ENCODE results near the gene SLC45A1.
"Not testable (repeated sequence)": the region's sequence is repeated elsewhere in the genome, so short reads cannot be mapped to it uniquely, and the experiment has no call there.

SLC45A1 gene

GRCh38 chr1:8364528-8365442 is 46.9 kb downstream of the SLC45A1 start:
- in situ Hi-C loops (cut with HindIII; ENCODE audit: low sequenced_read_pairs) = loop anchor here (5.0 kb wide), 2 partner anchors 43 to 72 kb away; no protein-coding TSS in a partner anchor

- in situ Hi-C loops (cut with HindIII; ENCODE audit: low sequenced_read_pairs) = no loop called here
Measured at GRCh38 chr1:8365661-8366362, 47.9 kb downstream of the SLC45A1 start.

- in situ Hi-C loops (cut with HindIII; ENCODE audit: low sequenced_read_pairs) = no loop called here
Measured at GRCh38 chr1:8367571-8368194, 49.8 kb downstream of the SLC45A1 start.

GRCh38 chr1:8368956-8369639 is 51.2 kb downstream of the SLC45A1 start:
- in situ Hi-C loops (cut with HindIII; ENCODE audit: low sequenced_read_pairs) = no loop called here

GRCh38 chr1:8370046-8370881 is 52.4 kb downstream of the SLC45A1 start:
- in situ Hi-C loops (cut with HindIII; ENCODE audit: low sequenced_read_pairs) = no loop called here

- in situ Hi-C loops (cut with HindIII; ENCODE audit: low sequenced_read_pairs) = no loop called here
Measured at GRCh38 chr1:8370905-8371315, 53.0 kb downstream of the SLC45A1 start.

GRCh38 chr1:8371372-8371991 is 53.6 kb downstream of the SLC45A1 start:
- in situ Hi-C loops (cut with HindIII; ENCODE audit: low sequenced_read_pairs) = no loop called here

- in situ Hi-C loops (cut with HindIII; ENCODE audit: low sequenced_read_pairs) = no loop called here
Measured at GRCh38 chr1:8373125-8373524, 55.2 kb downstream of the SLC45A1 start.

- in situ Hi-C loops (cut with HindIII; ENCODE audit: low sequenced_read_pairs) = no loop called here
Measured at GRCh38 chr1:8373581-8374241, 55.8 kb downstream of the SLC45A1 start.

- in situ Hi-C loops (cut with HindIII; ENCODE audit: low sequenced_read_pairs) = no loop called here
Measured at GRCh38 chr1:8374356-8374755, 56.4 kb downstream of the SLC45A1 start.

- in situ Hi-C loops (cut with HindIII; ENCODE audit: low sequenced_read_pairs) = no loop called here
Measured at GRCh38 chr1:8374812-8375211, 56.9 kb downstream of the SLC45A1 start.

- in situ Hi-C loops (cut with HindIII; ENCODE audit: low sequenced_read_pairs) = no loop called here
Measured at GRCh38 chr1:8376358-8376840, 58.5 kb downstream of the SLC45A1 start.

- in situ Hi-C loops (cut with HindIII; ENCODE audit: low sequenced_read_pairs) = no loop called here
Measured at GRCh38 chr1:8377271-8377981, 59.5 kb downstream of the SLC45A1 start.

- in situ Hi-C loops (cut with HindIII; ENCODE audit: low sequenced_read_pairs) = no loop called here
Measured at GRCh38 chr1:8378178-8378577, 60.3 kb downstream of the SLC45A1 start.

- in situ Hi-C loops (cut with HindIII; ENCODE audit: low sequenced_read_pairs) = no loop called here
Measured at GRCh38 chr1:8378981-8379470, 61.1 kb downstream of the SLC45A1 start.

- in situ Hi-C loops (cut with HindIII; ENCODE audit: low sequenced_read_pairs) = no loop called here
Measured at GRCh38 chr1:8379513-8380186, 61.7 kb downstream of the SLC45A1 start.

GRCh38 chr1:8380310-8380709 is 62.4 kb downstream of the SLC45A1 start:
- in situ Hi-C loops (cut with HindIII; ENCODE audit: low sequenced_read_pairs) = not testable (repeated sequence)

GRCh38 chr1:8381618-8382017 is 63.7 kb downstream of the SLC45A1 start:
- in situ Hi-C loops (cut with HindIII; ENCODE audit: low sequenced_read_pairs) = no loop called here
